Aorta (tissue), 5 donors: ENCODE data around the gene SLC6A1. TPM values are rescaled to one million over a fixed set of nuclear protein-coding genes. Genes with fewer than 3 reads are reported as not detected.

Experiments
- ATAC-seq: fragments of 200-7000 bp; cut with Tn5 transposase; one replicate; pipeline ENCODE4 v1.9.1; 2022; ENCODE audit warnings: moderate library complexity; ENCODE audit not compliant: low FRiP score
- DNase-seq, 2 donors: peaks; one replicate each; pipeline ENCODE4 v3.0.0-alpha.2; 2020
- H3K27ac ChIP-seq, 2 donors: one replicate each; pipeline ENCODE4 v1.5.1; 2013; ENCODE audit warnings: low read length in 2 of 2, mild to moderate bottlenecking in 2 of 2, moderate library complexity in 2 of 2, control low read depth in 1 of 2, inconsistent platforms in 1 of 2, low read depth in 1 of 2
- H3K27me3 ChIP-seq, 2 donors: one replicate each; pipeline ENCODE4 v1.6.1; 2013; ENCODE audit warnings: control low read depth in 1 of 2, low read length in 1 of 2, mild to moderate bottlenecking in 1 of 2, moderate library complexity in 1 of 2; ENCODE audit not compliant: insufficient read depth in 2 of 2, control insufficient read depth in 1 of 2
- H3K36me3 ChIP-seq, 2 donors: one replicate each; pipeline ENCODE4 v1.6.1; 2013; ENCODE audit warnings: control low read depth in 1 of 2, low read length in 1 of 2, mild to moderate bottlenecking in 1 of 2; ENCODE audit not compliant: insufficient read depth in 2 of 2, control insufficient read depth in 1 of 2
- H3K4me1 ChIP-seq, 2 donors: one replicate each; pipeline ENCODE4 v1.6.1; 2013; ENCODE audit warnings: low read length in 2 of 2, control low read depth in 1 of 2, mild to moderate bottlenecking in 1 of 2, moderate library complexity in 1 of 2; ENCODE audit not compliant: insufficient read depth in 2 of 2, control insufficient read depth in 1 of 2
- H3K4me3 ChIP-seq, 2 donors: one replicate each; pipeline ENCODE4 v1.5.1; 2013; ENCODE audit warnings: low read length in 2 of 2, control low read depth in 1 of 2, mild to moderate bottlenecking in 1 of 2
- H3K9me3 ChIP-seq: one replicate; pipeline ENCODE4 v1.6.1; 2013; ENCODE audit warnings: mild to moderate bottlenecking, low read length; ENCODE audit not compliant: control insufficient read depth
- WGBS, 2 donors: extraction: QIAGEN DNeasy Blood & Tissue Kit; methylation state at CpG; one replicate each; pipeline ENCODE4 v1.1.7; 2013; 5-methylcytosine and 5-hydroxymethylcytosine counted together
- intact Hi-C, 2 donors: fragments of 100-400 bp; cut with DNase I; formaldehyde crosslinking; loops; one replicate each; pipeline versions ENCODE4 v1.14.2 to v1.15.0; 2022
- polyA plus RNA-seq, 2 donors: library from polyadenylated mRNA; stranded (reverse); fragments of 200-250 nt; gene quantifications; one replicate each; pipeline ENCODE4 v1.2.3, GENCODE V29; 2013
- total RNA-seq, 2 donors: library from RNA; stranded (reverse); fragmentation: NEBNext Ultra II Directional; extraction: Animal tissue kit (Norgen Biotek cat#: 25700); gene quantifications; one replicate each; pipeline ENCODE4 v1.2.1, GENCODE V29; 2021
- donor health status: healthy with polysubstance abuse.
- donor health status: Bipolar disorder and iron deficiency.
- donor health status: DM: no; HTN: no; CAD: no.
- donor health status: DM: no; HTN: no; CAD: no.
- donor health status: DM: yes; HTN: yes; CAD: no.

Gene SLC6A1
- total and polyA plus RNA-seq, 4 donors, result 0.50 to 4.9 (median 1.8) TPM

GRCh38 chr3:10951295-10951926 lies 41.1 kb upstream of the SLC6A1 start:
- no peak for ATAC-seq
- intact Hi-C loops, result no loop called here

DNA sequence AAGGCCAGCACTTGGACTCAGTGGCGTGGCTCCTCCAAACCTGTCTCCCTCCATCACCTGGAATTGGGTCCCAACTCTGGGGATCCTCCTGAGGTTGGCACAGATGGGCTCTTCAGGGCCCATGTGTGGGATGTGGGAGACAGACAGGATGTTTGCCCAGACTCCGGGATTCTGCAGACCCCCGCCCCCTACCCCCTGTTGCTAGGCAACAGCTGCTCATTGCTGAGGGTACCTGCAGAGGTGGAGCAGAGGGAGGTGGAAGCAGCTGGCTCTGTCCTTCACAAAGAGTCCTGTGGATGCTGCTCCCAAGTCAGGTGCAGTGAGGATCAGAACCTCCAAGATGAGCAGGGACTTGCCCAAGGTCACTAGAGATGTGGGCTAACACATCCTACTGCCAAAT lies 40.0 kb upstream of the SLC6A1 start:
- intact Hi-C loops, result no loop called here
- ATAC-seq, result no peak
- H3K4me1 ChIP-seq, result no peaks in the 10 kb centered on the region
- no peak for DNase-seq
- H3K27ac ChIP-seq, result no peak overlapping the region
- no peaks in the 10 kb centered on the region for H3K27me3 ChIP-seq
- 64 to 68% methylated on average over 3 of the region's 3 CpGs for WGBS, 2 donors
- no peaks in the 10 kb centered on the region for H3K36me3 ChIP-seq
- no peak overlapping the region for H3K4me3 ChIP-seq
- no peaks in the 10 kb centered on the region for H3K9me3 ChIP-seq

More at GRCh38 chr3:10951295-10951926, 41.1 kb upstream of the SLC6A1 start:
- no peak overlapping the region for H3K27ac ChIP-seq
- DNase-seq, result no peak
- H3K4me1 ChIP-seq, result no peaks in the 10 kb centered on the region
- no peak overlapping the region for H3K4me3 ChIP-seq
- 56 to 65% methylated on average over 6 to 7 of the region's 7 CpGs for whole genome bisulfite sequencing, 2 donors
- no peaks in the 10 kb centered on the region for H3K36me3 ChIP-seq
- no peaks in the 10 kb centered on the region for H3K9me3 ChIP-seq
- no peaks in the 10 kb centered on the region for H3K27me3 ChIP-seq

DNA sequence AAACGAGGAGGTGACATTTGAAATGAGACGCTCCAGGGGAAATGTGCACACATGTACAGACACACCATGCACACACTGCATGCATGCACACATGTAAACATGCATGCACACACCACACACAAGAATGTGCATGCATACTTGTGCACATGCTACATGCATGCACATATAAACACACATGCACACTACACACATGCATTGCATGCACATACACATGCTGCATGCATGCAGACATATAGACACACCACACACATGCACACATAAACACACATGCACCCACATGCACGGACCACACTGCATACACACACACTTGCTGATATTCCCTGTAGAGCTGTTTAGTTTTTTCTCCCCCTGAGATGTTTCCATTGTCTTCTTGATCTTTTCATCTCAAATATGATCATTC lies 37.8 kb upstream of the SLC6A1 start:
- Histone ChIP-seq H3K36me3 (no peaks in the 10 kb centered on the region), H3K4me3 (no peak overlapping the region), H3K9me3 (no peaks in the 10 kb centered on the region), H3K27me3 (no peaks in the 10 kb centered on the region), H3K27ac (no peak overlapping the region), H3K4me1 (no peaks in the 10 kb centered on the region)
- ATAC-seq, result no peak
- intact Hi-C loops, result no loop called here
- 94 to 95% methylated on average over 3 of the region's 3 CpGs for WGBS, 2 donors
- no peak for DNase-seq

- intact Hi-C loops, result no loop called here
- Histone ChIP-seq H3K9me3 (no peaks in the 10 kb centered on the region), H3K27me3 (no peaks in the 10 kb centered on the region), H3K27ac (no peak overlapping the region), H3K36me3 (no peaks in the 10 kb centered on the region), H3K4me3 (no peak overlapping the region), H3K4me1 (no peaks in the 10 kb centered on the region)
- 48 to 49% methylated on average over 15 of the region's 15 CpGs for WGBS, 2 donors
- peak in 1 of 2 donors; percentile 56 for DNase-seq
- ATAC-seq, result peak; percentile 54
Observed at GRCh38 chr3:10955711-10956453, 36.7 kb upstream of the SLC6A1 start.

DNA sequence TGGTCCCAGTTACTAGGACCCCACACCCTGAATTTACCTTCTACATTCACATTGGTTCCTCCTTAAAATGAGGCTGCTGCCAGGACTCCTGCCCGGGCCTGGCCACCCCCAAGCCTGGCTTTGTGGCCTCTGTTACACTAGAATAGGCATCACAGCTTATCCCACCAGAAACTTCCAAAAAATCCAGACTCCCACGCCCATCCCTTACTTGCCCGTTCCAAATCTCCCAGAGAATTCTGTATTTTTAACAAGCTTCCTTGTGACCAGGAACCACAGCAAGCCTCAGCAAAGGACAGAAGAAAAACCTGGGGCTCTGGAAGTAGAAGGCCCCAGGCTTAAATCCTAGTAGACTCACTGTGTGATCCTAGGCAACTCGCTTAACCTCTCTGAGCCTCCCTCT lies 36.0 kb upstream of the SLC6A1 start:
- Histone ChIP-seq H3K4me1 (no peaks in the 10 kb centered on the region), H3K4me3 (no peak overlapping the region), H3K27me3 (no peaks in the 10 kb centered on the region), H3K27ac (no peak overlapping the region), H3K36me3 (no peaks in the 10 kb centered on the region), H3K9me3 (no peaks in the 10 kb centered on the region)
- WGBS, 2 donors, result 54 to 55% methylated on average over 4 of the region's 4 CpGs
- DNase-seq (no peak), ATAC-seq (no peak)
- intact Hi-C loops, result no loop called here

DNA sequence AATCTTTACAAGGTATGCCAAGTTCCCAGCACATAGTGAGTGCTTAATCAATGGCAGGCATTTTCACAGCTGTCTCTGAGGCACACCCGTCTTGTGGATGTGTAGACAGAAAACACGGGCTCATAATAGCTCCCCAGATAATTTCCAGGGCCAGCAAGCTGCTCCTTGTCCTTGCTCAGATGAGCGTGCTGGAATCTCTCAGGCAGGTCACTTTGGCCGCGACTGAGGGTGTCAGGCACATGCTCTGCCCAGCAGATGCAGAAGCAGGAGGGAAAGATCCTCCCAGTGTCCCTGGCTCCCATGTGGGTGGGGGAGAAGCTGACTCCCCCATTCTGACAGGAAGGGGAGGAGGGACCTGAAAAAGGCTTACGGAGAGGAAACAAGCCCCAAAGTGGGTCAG lies 35.6 kb upstream of the SLC6A1 start:
- intact Hi-C loops, result no loop called here
- Histone ChIP-seq H3K9me3 (no peaks in the 10 kb centered on the region), H3K36me3 (no peaks in the 10 kb centered on the region), H3K4me3 (no peak overlapping the region), H3K27me3 (no peaks in the 10 kb centered on the region), H3K27ac (no peak overlapping the region), H3K4me1 (no peaks in the 10 kb centered on the region)
- DNase-seq, result no peak
- ATAC-seq, result no peak
- WGBS, 2 donors, result 85 to 86% methylated on average over 6 of the region's 6 CpGs

DNA sequence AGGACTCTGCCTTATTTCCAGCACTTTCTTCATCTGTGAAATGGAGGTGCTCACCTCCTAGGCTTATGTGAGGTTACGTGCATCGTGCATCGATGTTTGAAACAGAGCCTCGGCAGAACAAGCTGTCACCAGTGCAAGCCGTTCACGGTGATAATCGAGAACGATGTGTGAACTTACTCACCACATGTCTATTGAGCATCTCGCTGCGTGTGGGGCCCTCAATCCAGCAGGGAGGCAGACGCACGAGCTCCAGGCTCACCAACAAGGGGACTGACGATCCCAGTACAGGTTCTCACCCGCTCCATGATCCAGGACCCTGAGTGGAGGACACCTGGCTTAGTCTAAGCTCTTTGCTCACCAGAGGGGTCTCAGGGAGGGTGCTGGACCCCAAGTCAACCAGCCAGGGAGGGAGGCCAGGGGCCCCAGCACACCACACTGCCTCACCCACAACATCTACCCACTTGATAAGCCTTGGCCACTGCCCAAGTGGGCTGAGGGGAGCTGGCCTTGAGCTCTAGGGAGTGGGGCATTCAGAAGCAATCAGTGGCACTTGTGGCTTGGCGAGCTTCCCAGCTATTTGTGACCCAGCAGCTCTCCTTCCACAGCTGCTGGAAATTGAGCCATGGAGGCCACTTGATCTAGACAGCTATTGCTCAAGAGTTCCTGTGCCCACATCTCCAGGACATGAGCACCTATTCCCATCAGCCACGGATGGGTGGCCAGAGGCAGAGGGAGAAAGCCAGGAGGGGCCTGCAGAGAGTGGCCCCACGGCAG lies 34.4 kb upstream of the SLC6A1 start:
- intact Hi-C loops, result no loop called here
- H3K27me3 ChIP-seq, result no peaks in the 10 kb centered on the region
- no peaks in the 10 kb centered on the region for H3K4me1 ChIP-seq
- ATAC-seq (peak; percentile 4), DNase-seq (no peak)
- 85 to 89% methylated on average over 17 of the region's 17 CpGs for WGBS, 2 donors
- no peaks in the 10 kb centered on the region for H3K9me3 ChIP-seq
- no peak overlapping the region for H3K27ac ChIP-seq
- H3K36me3 ChIP-seq, result no peaks in the 10 kb centered on the region
- H3K4me3 ChIP-seq, result no peak overlapping the region

- Histone ChIP-seq H3K4me3 (no peak overlapping the region), H3K36me3 (no peaks in the 10 kb centered on the region), H3K27me3 (no peaks in the 10 kb centered on the region), H3K4me1 (no peaks in the 10 kb centered on the region), H3K9me3 (no peaks in the 10 kb centered on the region), H3K27ac (no peak overlapping the region)
- WGBS, 2 donors, result 95% methylated on average over 6 of the region's 6 CpGs
- DNase-seq, result no peak
- no peak for ATAC-seq
- intact Hi-C loops, result no loop called here
Observed at GRCh38 chr3:10960255-10960654, 32.3 kb upstream of the SLC6A1 start.
